ENCODE data around the gene MEIOC.

Gene MEIOC

GRCh38 chr17:44719444-44719843 lies 63.2 kb downstream of the MEIOC start:
- no peak for DNase-seq

GRCh38 chr17:44722254-44722653 lies 66.0 kb downstream of the MEIOC start:
- DNase-seq: no peak
